Gastrocnemius medialis (tissue), 4 donors: ENCODE results near the gene MEIS2. TPM values are rescaled to one million over a fixed set of nuclear protein-coding genes. Genes with fewer than 3 reads are reported as not detected.

Source experiments
- ATAC-seq, 2 donors: fragments of 150-250 bp; one replicate each; pipeline ENCODE4 v1.9.1; 2016
- DNase-seq, 2 donors: peaks; one replicate each; pipeline ENCODE4 v3.0.0-alpha.2; 2019
- H3K27ac ChIP-seq, 4 donors: fragments of 200-600 bp; sonication (generic); 1 replicate in 1 of 4; 2 replicates in 3 of 4; pipeline ENCODE4 v1.5.1; 2016 to 2018; ENCODE audit warnings: mild to moderate bottlenecking in 2 of 4, moderate library complexity in 1 of 4
- H3K27me3 ChIP-seq, 3 donors: fragments of 200-600 bp; sonication (generic) in 2 of 3; 1 replicate in 1 of 3; 2 replicates in 2 of 3; pipeline versions ENCODE4 v1.5.1 to v1.6.0; 2016 to 2019; ENCODE audit warnings: mild to moderate bottlenecking in 1 of 3, moderate library complexity in 1 of 3
- H3K36me3 ChIP-seq, 2 donors: fragments of 200-600 bp; sonication (generic) in 1 of 2; one replicate each; pipeline ENCODE4 v1.5.1; 2017 to 2018
- H3K4me1 ChIP-seq, 2 donors: fragments of 200-600 bp; sonication (generic) in 1 of 2; one replicate each; pipeline ENCODE4 v1.5.1; 2016 to 2017; ENCODE audit warnings: mild to moderate bottlenecking in 2 of 2
- H3K4me3 ChIP-seq, 4 donors: fragments of 200-600 bp; sonication (generic) in 3 of 4; 1 replicate in 1 of 4; 2 replicates in 3 of 4; pipeline ENCODE4 v1.5.1; 2016 to 2019; ENCODE audit warnings: mild to moderate bottlenecking in 2 of 4
- H3K9me3 ChIP-seq, 3 donors: fragments of 200-600 bp; sonication (generic) in 2 of 3; 1 replicate in 1 of 3; 2 replicates in 2 of 3; pipeline ENCODE4 v1.5.1; 2016 to 2019
- CTCF ChIP-seq, 5 experiments: fragments of 450-650 bp in 3 of 5; fragments of 200-600 bp in 2 of 5; sonication (generic) in 2 of 5; IDR thresholded peaks in 4 of 5; conservative IDR thresholded peaks in 1 of 5; 1 replicate in 4 of 5; 2 replicates in 1 of 5; pipeline ENCODE4 v1.5.1; 2016 to 2019; ENCODE audit warnings: antibody characterized with exemption in 5 of 5, mild to moderate bottlenecking in 3 of 5, moderate library complexity in 3 of 5
- POLR2A ChIP-seq, 2 donors: fragments of 450-650 bp; IDR thresholded peaks; one replicate each; pipeline ENCODE4 v1.6.1; 2017; ENCODE audit warnings: antibody characterized with exemption in 2 of 2, mild to moderate bottlenecking in 2 of 2, moderate library complexity in 2 of 2
- in situ Hi-C, 4 donors: fragments of 200-750 bp; cut with MboI; loops; one replicate each; pipeline versions ENCODE4 v1.15.0 to v1.8.0; 2017; ENCODE audit warnings: low sequenced_read_pairs in 4 of 4
- intact Hi-C: fragments of 100-400 bp; cut with DNase I; formaldehyde crosslinking; loops from one replicate; pipeline ENCODE4 v1.15.1; 2023; ENCODE audit warnings: low total_unique reads
- total RNA-seq, 4 donors: library from RNA; depleted of rRNA; stranded (reverse); fragments of >200 nt; gene quantifications; one replicate each; pipeline versions ENCODE4 v1.1.0 to v1.2.3, GENCODE V29; 2016

Gene MEIS2
- total RNA-seq, 4 donors from 2014 or later, result 0.31 to 1.8 (median 0.40) TPM; not detected in 1

GRCh38 chr15:37037071-37037655, 63.2 kb downstream of the MEIS2 start:
- H3K4me3 ChIP-seq, result no peak overlapping the region
- H3K27ac ChIP-seq, result no peak overlapping the region
- no peaks in the 10 kb centered on the region for H3K36me3 ChIP-seq
- H3K4me1 ChIP-seq, result no peaks in the 10 kb centered on the region
- TF ChIP-seq POLR2A (IDR thresholded peaks at IDR 0.05) (no peak), CTCF (IDR thresholded peaks at IDR 0.05 in 4 of 5, conservative IDR thresholded peaks at IDR 0.05 in 1 of 5) (no peak)
- ATAC-seq (no peak), DNase-seq (no peak)
- intact Hi-C loops, result no loop called here
- H3K27me3 ChIP-seq, result no peaks in the 10 kb centered on the region
- H3K9me3 ChIP-seq, result no peaks in the 10 kb centered on the region
- in situ Hi-C loops, result no loop called here

GRCh38 chr15:37034835-37035748, 65.3 kb downstream of the MEIS2 start:
- ATAC-seq (no peak), DNase-seq (no peak)
- H3K27ac ChIP-seq, result no peak overlapping the region
- H3K4me3 ChIP-seq, result no peak overlapping the region
- no peaks in the 10 kb centered on the region for H3K4me1 ChIP-seq
- intact Hi-C loops, result no loop called here
- TF ChIP-seq POLR2A (IDR thresholded peaks at IDR 0.05) (no peak), CTCF (IDR thresholded peaks at IDR 0.05 in 4 of 5, conservative IDR thresholded peaks at IDR 0.05 in 1 of 5) (no peak)
- H3K9me3 ChIP-seq, result no peaks in the 10 kb centered on the region
- H3K27me3 ChIP-seq, result no peaks in the 10 kb centered on the region
- H3K36me3 ChIP-seq, result no peaks in the 10 kb centered on the region
- in situ Hi-C loops, result no loop called here

- Histone ChIP-seq H3K9me3 (no peaks in the 10 kb centered on the region), H3K27ac (no peak overlapping the region), H3K4me3 (no peak overlapping the region), H3K4me1 (no peaks in the 10 kb centered on the region), H3K27me3 (no peaks in the 10 kb centered on the region), H3K36me3 (no peaks in the 10 kb centered on the region)
- intact Hi-C loops (no loop called here), in situ Hi-C loops (no loop called here)
- TF ChIP-seq CTCF (IDR thresholded peaks at IDR 0.05 in 4 of 5, conservative IDR thresholded peaks at IDR 0.05 in 1 of 5), result no peak
- TF ChIP-seq POLR2A (IDR thresholded peaks at IDR 0.05), result no peak
- no peak for ATAC-seq
- DNase-seq, result no peak
These were observed 66.0 kb downstream of the MEIS2 start for GRCh38 chr15:37034392-37034791.

- H3K9me3 ChIP-seq, result no peaks in the 10 kb centered on the region
- no peaks in the 10 kb centered on the region for H3K27me3 ChIP-seq
- H3K4me1 ChIP-seq, result no peaks in the 10 kb centered on the region
- H3K36me3 ChIP-seq, result no peaks in the 10 kb centered on the region
- H3K4me3 ChIP-seq, result no peak overlapping the region
- no peak for ATAC-seq
- TF ChIP-seq POLR2A (IDR thresholded peaks at IDR 0.05) (no peak), CTCF (IDR thresholded peaks at IDR 0.05 in 4 of 5, conservative IDR thresholded peaks at IDR 0.05 in 1 of 5) (no peak)
- in situ Hi-C loops (no loop called here), intact Hi-C loops (no loop called here)
- no peak for DNase-seq
- no peak overlapping the region for H3K27ac ChIP-seq
These were observed 68.1 kb downstream of the MEIS2 start for GRCh38 chr15:37032091-37032775.
